Fibroblast of pulmonary artery (primary cell): ENCODE results near the gene OSTM1.

Experiments used
- DNase-seq: peaks from one replicate; pipeline ENCODE4 v3.0.0-alpha.2; 2010; ENCODE audit warnings: low read depth
- H3K4me3 ChIP-seq: replicated peaks from 2 replicates; pipeline ENCODE4 v1.5.1; 2011; ENCODE audit warnings: low read depth, mild to moderate bottlenecking, control low read depth, low read length, moderate library complexity
- CTCF ChIP-seq: IDR thresholded peaks from 2 replicates; pipeline ENCODE4 v1.5.1; 2011; ENCODE audit warnings: mild to moderate bottlenecking, control low read depth, low read length, inconsistent platforms; ENCODE audit errors: missing control alignments

Gene OSTM1

GRCh38 chr6:108068182-108068581, 6.4 kb downstream of the OSTM1 start:
- TF ChIP-seq CTCF, result no peak
- H3K4me3 ChIP-seq, result no peak overlapping the region
- DNase-seq, result no peak

GRCh38 chr6:108052706-108053105, 21.8 kb downstream of the OSTM1 start:
- no peak for DNase-seq
- no peak overlapping the region for H3K4me3 ChIP-seq
- no peak for TF ChIP-seq CTCF

GRCh38 chr6:108051481-108051880, 23.1 kb downstream of the OSTM1 start:
- TF ChIP-seq CTCF, result no peak
- DNase-seq, result no peak
- H3K4me3 ChIP-seq, result no peak overlapping the region

GRCh38 chr6:108039681-108040080, 34.9 kb downstream of the OSTM1 start:
- no peak for TF ChIP-seq CTCF
- H3K4me3 ChIP-seq, result no peak overlapping the region
- DNase-seq, result no peak

GRCh38 chr6:108036884-108037283, 37.7 kb downstream of the OSTM1 start:
- DNase-seq, result no peak
- TF ChIP-seq CTCF, result no peak
- H3K4me3 ChIP-seq, result no peak overlapping the region

GRCh38 chr6:108031968-108032367, 42.6 kb downstream of the OSTM1 start:
- no peak for TF ChIP-seq CTCF
- H3K4me3 ChIP-seq, result no peak overlapping the region
- no peak for DNase-seq

- no peak overlapping the region for H3K4me3 ChIP-seq
- no peak for DNase-seq
- no peak for TF ChIP-seq CTCF
These were observed 44.3 kb downstream of the OSTM1 start for GRCh38 chr6:108030211-108030610.
